HEK293 (cell line): Measurements from ENCODE around the gene MTA3.
"Not testable (repeated sequence)": the region's sequence is repeated elsewhere in the genome, so short reads cannot be mapped to it uniquely, and the experiment has no call there.

ENCODE experiments used
- CTCF ChIP-seq: fragments of 450-650 bp; formaldehyde crosslinking; IDR thresholded peaks from 2 replicates; pipeline ENCODE4 v1.5.1; 2016; ENCODE audit warnings: missing biosample characterization, missing genetic modification characterization
- ZNF580 ChIP-seq: fragments of 450-650 bp; formaldehyde crosslinking; IDR thresholded peaks from 2 replicates; pipeline ENCODE4 v1.5.1; 2016; ENCODE audit warnings: missing biosample characterization, missing genetic modification characterization

- not testable (repeated sequence) for TF ChIP-seq CTCF; ZNF580 (tag by site-specific recombination)
Observed at GRCh38 chr2:42584628-42585027, 16.2 kb downstream of the MTA3 start.
